GM19193 (cell line): ENCODE data around the gene FGGY.

Experiments
- POLR2A ChIP-seq: IDR thresholded peaks from 4 replicates; pipeline ENCODE4 v1.6.1; 2011; ENCODE audit not compliant: insufficient read depth, insufficient read length; ENCODE audit errors: extremely low read depth

FGGY gene

DNA sequence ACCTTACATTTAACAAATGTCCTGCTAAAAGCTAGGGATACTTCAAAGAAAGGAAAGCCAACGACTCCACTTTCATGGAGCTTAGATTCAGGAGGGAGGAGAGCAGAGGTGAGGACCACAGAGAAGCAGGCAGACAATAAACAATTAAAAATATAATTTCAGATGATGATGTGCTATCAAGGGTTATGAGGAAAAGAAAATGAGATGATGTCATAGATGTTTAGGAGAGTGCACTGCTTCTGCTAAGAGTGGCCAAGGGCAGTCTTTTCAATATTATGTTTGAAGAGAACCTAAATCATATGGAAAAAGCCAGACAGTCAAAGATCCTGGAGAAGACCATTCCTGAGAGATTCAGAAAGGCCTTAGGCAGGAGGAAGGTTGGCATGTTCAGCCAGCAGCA is 451.2 kb downstream of the FGGY start:
- TF ChIP-seq POLR2A = no peak

- no peak for TF ChIP-seq POLR2A
These were observed 453.6 kb downstream of the FGGY start for GRCh38 chr1:59750328-59751003.

- TF ChIP-seq POLR2A = no peak
These were observed 454.1 kb downstream of the FGGY start for GRCh38 chr1:59751004-59751395.

DNA sequence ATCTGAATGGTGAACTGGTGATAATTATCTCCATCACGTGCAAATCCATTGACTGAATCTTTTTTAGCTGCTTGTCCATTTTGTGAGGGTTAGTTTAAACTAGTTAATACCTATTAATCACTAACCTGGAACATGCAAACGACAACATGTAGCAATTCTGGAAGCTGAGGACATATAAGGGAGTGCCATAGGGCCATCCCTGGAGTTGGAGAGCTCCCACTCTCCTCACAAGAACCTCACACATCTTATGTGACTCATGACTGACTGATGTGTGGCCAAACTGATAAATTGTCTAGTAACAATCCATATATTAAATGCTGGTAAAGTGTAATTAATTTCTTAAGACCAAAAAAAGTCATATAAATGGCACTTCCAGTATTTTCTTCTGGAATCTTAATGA is 454.9 kb downstream of the FGGY start:
- TF ChIP-seq POLR2A = no peak

DNA sequence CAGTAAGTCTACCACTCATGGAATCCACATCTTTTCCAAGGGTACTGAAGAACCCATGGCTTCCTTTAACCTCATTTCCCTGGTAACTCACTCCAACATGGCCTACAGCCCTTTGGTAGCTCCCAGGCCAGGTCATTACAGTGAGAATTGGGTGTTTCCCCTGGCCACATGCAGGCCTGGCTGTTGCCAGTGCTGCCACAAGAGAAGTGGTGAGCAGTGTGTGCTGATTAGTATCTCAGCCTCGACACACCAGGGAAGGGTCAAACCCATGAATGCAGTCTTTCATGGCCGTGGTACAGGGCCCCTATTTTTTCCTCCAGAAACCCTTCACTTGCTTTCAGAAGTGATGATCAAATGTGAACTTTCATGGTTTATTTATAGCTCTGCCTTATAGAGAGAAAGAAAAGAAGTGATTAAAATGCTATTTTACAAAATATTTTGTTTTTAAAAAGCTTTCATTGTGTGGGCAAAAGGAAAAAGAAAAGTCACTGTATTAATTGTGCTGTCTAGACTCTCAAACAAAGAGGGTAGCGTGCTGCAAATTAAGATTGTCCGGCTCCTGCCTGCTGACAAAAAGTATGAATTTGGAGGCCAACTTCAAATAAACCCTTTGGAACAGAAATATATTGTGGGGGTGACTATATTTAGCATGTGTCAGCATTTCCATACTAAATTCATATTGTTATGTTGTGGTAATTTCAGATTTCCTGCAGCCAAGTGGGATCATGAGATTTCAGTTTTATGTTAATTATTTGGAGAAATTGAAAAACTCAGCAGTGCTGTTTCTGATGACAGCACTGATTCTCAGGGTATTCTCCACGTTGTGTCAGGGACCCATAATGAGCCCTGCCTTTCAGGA is 455.9 kb downstream of the FGGY start:
- TF ChIP-seq POLR2A = no peak

DNA sequence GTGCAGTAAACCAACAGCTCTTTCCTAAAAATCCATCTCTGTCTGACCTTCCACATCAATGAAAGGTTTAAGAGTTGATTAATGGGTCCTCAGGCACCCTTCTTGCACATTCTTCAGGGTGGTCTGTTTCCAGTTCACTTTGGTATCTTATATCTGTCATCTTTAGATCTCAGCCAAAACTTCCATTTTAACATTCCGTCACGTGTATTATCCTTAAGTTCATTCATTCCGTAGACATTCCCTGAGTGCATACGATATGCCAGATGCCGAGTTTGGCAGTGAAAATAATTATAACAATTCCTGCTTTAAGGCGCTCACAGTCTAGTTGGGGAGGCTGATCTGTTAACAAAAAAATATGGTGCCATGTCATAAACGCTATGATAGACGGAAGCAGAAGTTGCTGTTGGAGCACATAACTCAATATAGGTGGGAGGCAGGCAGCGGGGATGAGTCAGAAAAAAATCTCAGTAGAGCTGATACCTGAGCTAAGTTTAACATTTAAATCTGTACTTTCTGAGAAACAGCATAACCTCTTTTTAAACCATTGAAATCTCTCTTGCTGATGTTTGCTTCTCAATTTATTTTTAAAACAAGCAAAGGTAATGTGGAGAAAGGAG is 458.3 kb downstream of the FGGY start:
- no peak for TF ChIP-seq POLR2A

- TF ChIP-seq POLR2A = no peak
These were observed 460.4 kb downstream of the FGGY start for GRCh38 chr1:59757197-59757747.

DNA sequence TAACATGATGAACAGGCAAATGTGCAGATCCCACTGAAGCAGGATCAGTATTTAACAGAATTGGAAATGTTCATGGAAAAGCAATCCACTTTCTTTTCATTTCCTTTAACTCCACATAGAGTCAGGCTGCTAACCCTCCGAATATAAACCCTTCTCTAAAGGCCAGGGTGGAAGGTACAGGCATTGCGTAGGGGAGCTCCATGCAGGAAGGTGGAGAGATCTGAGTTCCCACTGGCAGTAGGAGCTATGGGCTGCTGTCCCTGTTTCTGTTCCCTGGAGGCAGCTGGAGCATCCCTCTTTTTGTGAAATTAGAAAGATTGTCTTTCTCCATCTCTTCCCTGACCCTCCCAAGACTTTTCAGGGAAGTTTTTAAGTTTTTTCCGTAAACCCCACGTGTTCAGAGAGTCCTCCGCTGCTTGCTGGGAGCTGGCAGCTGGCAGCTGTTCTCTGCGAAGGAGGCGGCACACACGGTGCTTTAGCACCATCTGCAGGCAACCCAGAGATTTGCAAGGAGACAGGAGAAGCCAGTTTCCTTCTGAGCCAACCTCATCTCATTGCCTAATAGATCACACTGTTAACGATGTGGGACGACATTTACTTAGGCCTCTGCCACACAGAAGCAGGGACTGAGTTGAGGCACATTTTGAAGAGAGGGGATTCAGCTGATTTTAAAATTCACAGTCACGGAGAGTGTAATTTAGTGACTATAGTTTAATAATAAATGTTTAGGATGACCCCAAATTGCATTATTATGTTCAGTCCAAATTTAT is 462.4 kb downstream of the FGGY start:
- TF ChIP-seq POLR2A = no peak

GRCh38 chr1:59761443-59761842 is 464.5 kb downstream of the FGGY start:
- no peak for TF ChIP-seq POLR2A

DNA sequence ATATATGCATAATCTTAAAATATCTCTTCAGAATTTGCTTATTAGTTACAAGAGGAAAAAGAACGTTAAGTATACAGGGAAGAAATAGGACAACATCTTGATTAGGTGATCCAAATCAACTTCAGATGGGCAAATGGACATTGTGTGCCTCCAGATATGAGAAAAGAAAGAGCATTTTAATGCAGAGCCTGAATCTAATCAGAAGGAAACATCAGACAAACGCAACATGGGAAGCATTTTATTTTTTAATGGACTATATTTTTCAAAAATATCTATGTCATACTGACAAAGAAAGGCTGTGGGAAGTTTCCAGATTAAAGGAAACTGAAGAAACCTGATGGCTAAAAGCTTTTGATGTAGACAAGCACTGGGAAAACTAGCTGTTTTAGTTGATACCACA is 466.5 kb downstream of the FGGY start:
- no peak for TF ChIP-seq POLR2A

- no peak for TF ChIP-seq POLR2A
These were observed 468.3 kb downstream of the FGGY start for GRCh38 chr1:59765011-59765730.

- no peak for TF ChIP-seq POLR2A
These were observed 469.4 kb downstream of the FGGY start for GRCh38 chr1:59766227-59766855.

GRCh38 chr1:59767119-59767518 is 470.2 kb downstream of the FGGY start:
- no peak for TF ChIP-seq POLR2A

- no peak for TF ChIP-seq POLR2A
These were observed 472.2 kb downstream of the FGGY start for GRCh38 chr1:59768792-59769735.
